ELR (cell line): Measurements from ENCODE around the gene COL8A2.
A peak's percentile ranks its signal among the peaks of the same experiment; 100 is the strongest.

Experiments used
- DNase-seq: peaks from one replicate; pipeline ENCODE4 v3.0.0-alpha.2; 2015; ENCODE audit warnings: low read depth

COL8A2 gene

DNA sequence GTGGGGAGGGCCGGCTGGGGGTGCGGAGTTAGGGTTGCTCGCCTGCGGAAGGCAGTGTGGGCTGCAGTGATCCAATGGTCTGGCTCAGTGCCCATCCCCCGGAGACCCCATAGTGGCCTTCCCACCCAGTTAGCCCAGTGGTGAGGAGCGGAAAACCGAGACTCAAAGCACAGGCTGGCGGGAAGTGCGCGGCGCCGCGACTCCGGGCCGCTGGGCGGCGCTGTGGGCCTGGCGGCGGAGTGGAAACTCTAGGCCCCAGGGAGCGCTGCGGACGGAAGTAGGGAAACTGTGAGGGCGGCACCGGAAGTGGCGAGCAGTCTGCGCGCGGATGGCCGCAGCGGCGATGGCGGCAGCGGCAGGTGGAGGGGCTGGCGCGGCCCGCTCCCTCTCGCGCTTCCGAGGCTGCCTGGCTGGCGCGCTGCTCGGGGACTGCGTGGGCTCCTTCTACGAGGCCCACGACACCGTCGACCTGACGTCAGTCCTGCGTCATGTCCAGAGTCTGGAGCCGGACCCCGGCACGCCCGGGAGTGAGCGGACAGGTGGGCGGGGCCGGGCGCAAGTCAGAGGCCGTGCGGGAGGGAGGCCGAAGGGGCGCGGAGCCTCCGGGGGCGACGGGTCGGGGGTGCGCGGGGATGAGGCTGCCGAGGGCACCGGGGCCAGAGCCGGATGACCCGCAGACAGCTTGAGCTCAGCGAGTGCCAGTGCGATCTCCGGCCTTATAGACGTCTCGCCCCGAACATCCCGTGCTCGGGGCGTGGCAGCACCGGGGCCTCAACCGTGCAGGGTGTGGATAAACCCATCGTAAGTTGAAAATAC, 36.2 kb downstream of the COL8A2 start, which contains the start of gene ADPRS:
TSS of gene ADPRS (plus strand) at position 316 of the 816 bp plus-strand sequence. CDS start at position 329, 13 bp downstream.
- DNase-seq, result peak; percentile 93

DNA sequence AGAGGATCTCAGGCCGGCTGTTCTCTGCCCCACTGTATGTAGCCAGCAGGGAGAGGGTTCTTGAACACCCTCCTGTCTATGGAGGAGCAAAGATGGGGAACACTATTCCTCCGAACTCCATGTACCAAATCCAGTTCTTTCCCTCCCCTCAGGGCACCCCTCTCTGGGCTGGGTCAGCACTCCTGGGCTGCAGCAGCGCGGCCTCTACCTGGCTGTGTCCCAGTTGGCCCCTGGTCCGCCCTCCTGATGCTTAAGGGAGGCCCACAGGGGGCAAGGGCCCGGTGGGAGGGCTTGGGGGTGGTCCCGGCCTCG, 36.8 kb downstream of the COL8A2 start:
- no peak for DNase-seq

DNA sequence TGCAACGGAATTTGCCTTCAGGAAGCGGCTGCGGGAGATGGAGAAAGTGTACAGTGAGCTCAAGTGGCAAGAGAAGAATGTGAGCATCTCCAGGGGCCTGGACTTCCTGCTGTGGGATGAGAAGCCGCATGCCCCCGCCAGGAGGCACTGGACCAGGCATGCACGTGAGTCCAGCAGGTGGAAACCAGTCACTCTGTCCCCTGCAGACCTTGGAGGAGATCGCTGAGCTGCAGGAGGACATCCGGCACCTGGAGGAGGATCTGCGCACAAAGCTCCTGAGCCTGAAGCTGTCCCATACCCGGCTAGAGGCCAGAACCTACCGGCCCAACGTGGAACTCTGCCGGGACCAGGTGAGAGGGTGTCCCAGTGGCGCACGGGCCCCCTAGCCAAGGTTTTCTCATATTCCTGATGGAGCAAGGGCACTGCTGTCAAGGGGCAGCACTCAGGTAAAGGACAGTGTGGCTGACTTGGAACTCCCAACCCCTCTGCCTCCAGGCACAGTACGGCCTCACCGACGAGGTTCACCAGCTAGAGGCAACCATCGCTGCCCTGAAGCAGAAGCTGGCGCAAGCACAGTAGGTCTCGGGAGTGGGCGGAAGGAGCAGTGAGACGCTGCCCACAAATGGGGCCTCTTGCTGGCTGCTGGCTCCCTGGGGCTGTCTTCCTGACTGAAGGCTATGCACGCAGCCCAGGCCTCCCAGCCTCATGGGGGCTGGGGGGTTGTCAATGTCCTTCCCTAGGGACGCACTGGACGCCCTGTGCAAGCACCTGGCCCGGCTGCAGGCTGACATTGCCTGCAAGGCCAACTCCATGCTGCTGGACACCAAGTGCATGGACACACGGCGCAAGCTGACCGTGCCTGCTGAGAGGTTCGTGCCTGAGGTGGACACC, 37.5 kb downstream of the COL8A2 start:
- DNase-seq, result no peak

DNA sequence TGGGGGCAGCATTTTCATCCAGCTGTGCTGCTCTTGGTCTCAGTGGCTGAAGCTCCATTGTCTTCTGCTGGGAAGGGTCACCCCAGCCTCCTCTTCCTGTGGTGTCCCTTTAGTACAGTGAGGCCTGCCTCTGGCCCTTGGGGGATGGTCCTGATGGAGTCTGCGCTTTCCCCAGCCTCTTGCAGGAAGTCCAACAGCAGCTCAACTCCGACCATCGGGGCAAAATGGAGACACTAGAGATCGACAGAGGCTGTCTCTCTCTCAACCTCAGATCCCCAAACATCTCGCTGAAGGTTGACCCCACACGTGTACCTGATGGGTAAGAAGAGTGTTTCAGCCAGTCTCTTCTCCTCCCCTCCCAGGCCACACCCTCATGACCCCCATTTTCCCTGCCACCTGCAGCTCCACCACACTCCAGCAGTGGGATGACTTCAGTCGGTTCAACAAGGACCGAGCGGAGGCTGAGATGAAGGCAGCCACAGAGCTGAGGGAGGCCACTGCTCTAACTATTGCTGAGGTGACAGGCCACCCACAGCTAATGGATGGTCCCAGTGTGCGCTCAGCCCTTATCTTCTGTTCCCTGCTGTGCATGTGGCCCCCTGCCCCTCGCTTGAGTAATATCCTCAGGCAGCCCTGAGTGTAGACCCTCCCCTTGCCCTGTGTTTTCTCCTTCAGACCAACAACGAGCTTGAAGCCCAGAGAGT, 38.3 kb downstream of the COL8A2 start:
- no peak for DNase-seq

DNA sequence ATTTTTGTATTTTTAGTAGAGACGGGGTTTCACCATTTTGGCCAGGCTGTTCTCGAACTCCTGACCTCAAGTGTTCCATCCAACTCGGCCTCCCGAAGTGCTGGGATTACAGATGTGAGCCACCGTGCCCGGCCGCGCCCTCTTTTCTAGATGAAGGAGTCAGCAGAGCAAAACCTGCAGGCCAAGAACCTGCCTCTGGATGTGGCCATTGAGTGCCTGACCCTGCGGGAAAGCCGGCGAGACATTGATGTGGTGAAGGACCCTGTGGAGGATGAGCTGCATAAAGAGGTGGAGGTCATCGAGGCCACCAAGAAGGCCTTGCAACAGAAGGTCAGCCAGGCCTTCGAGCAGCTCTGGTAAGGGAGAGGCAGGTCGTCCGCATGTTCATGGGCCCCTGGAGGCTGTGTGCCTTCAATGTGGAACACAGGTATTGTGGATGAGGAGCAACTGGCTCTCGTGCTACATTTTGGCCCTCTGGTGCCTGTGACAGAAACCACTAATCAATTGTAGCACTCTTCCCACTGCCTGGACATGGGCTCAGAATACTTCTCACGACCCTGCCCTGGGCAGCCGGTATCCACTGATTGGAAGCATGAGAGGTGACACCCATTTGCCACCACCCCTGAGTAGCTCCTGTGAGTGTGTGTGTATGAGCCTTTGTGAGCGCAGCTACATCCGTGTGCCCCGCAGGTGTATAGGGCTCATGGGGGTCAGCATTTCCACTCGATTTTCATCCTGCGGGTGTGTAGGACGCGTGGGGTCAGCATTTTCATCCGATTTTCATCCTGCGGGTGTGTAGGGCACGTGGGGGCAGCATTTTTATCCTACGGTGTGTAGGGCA, 39.1 kb downstream of the COL8A2 start:
- no peak for DNase-seq

DNA sequence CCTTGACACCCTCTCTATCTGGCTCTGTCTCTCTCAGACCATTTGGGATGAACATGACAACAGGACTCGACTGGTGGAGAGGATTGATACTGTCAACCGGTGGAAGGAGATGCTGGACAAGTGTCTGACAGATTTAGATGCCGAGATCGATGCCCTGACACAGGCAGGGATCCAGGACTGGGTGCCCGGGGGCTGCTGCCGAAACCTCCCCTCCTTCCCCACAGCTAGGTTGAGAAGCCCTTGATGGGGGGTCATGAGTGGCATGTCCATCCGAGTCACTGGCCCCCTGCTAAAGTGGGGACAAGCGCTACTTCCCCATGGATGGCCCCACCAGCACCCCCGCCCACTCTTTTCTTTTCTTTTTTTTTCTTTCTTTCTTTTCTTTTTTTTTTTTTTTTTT, 39.9 kb downstream of the COL8A2 start:
- no peak for DNase-seq

DNA sequence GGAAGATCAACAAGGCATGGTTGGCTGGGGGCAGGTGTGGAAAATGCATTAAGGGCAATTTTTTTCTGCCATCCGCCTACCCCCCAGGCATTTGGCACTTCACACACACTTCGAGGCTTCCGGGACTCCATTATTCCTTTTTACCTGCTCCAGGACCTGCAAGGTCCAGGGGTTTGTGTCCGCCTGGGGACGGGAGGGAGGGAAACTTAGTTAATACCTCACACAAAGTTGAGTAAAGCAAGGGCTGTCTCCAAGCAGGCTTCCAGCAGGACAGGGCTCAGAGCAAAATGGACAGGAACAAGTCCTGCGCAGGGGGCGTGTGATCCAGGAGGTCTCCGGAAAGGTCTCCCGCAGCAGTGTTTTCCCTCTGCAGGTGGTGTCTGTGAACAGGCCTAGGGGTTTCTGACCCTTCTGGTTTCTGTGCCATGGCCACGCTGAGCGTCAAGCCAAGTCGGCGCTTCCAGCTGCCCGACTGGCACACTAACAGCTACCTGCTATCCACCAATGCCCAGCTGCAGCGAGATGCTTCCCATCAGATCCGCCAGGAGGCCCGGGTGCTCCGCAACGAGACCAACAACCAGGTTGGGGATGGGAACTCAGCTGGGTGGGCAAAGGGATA, 40.4 kb downstream of the COL8A2 start:
- no peak for DNase-seq

DNA sequence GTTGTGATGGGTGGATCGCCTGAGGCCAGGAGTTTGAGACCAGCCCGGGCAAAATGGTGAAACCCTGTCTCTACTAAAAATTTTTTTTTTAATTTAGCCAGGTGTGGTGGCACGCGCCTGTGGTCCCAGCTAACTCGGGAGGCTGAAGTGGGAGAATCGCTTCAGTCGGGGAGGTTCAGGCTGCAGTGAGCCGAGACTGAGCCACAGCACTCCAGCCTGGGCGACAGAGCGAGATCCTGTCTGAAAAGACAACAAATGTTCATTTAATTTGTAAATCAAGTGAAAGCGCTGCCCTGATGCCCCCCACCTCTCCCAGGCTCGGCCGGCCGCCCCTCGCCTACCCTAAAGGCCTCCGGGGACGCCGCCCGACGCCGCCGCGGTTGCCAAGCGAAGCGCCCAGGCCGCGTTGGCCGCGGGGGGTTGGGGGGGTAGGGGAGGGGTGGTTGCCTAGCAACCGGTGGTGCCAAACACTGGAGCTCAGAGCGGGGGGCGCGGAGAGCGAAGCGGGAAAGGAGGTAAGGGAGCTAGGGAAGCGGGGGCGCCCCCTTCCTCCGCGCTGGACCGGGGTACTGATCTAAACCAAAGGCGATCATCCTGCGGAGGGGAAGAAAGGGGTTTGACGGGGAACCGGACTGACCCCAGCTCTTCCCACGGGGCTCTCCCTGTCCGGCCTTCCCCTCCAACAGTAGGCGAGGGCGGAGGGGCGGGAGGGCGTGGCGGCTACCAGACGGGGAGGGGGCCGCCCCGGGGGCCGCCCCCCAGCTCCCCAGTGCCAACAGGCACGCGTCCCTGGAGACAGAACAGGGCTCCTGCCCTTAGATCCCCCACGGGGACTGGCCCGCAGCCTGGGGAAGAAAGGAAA, 41.2 kb downstream of the COL8A2 start, which contains the start of gene TEKT2:
TSS of gene TEKT2 (plus strand) at position 460 of the 862 bp plus-strand sequence. CDS start 828 bp downstream, outside the sequence.
- peak; percentile 32 for DNase-seq

DNA sequence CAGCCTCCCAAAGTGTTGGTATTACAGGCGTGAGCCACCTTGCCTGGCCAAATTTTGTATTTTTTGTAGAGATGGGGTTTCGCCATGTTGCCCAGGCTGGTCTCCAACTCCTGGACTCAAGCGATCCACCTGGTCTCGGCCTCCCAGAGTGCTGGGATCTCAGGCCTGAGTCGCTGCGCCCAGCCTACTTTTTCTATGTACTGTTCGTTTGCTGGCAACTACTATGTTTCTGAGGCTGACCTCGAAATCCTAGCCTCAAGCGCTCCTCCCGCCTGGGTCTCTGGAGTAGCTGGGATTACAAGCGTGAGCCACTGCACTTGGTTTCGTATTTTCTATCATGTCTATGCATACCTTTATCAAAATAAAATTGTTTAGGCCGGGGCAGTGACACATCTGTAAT, 41.8 kb downstream of the COL8A2 start:
- no peak for DNase-seq

DNA sequence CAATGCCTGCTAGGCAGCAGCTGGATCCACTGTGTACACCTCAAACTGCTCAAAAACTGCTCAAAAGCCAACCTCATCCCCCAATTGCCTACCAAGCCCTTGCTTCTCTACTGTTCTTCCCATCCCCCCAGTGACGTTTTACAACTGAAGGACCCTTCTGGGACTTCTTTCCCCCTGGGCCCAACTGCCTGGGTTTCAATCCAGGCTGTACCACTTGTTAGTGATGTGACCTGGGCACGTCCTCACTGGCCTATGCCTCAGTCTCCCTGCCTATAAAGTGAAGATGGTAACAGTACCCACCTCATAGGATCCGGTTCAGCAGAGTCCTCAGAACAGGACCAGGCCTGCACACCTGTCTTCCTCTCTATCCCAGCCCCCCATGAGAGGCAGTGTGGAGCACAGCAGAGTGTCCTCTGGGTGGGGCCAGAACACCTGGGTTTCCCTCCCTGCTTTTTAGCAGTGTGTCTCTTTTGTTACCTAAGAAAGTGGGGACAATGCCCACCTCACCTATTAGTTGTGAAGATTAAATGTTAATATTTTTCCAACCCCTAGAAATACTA, 43.0 kb downstream of the COL8A2 start:
- no peak for DNase-seq

DNA sequence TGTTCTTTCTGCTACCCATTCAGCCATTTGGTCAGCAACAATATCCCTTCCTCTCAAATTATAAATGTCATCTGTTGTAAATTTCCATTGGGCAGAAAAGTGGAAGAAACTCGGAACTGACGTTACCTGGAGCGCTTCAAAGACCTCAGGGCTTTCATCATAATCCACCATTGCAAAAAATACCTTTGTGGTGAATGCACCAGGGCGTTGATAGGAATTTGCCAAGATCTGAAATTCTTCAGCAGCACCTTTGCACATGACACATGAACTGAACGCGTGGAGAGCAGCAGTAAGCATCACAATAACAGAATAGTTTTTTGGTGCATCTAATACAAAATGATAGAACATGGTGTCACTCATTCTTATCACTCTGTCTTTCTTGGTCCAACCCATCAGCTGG, 44.2 kb downstream of the COL8A2 start:
- no peak for DNase-seq

DNA sequence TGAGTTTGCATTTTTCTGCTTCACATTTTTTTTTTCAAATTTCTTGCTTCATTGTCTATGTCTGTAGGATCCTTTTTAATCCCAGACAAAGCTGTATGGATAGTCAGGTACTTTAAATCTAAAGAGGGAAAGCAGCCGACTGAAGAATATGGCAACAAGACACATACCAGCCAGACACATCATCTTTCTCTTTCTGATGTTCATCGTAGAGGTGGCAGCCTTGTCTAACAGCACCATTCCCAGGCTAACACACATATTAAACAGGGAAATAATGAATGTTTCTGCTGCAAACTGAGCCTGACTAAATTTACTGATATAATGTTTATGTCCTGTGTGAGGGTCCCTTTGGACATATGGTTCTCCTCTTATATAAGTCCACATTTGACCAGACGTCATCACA, 44.8 kb downstream of the COL8A2 start:
- DNase-seq, result no peak

DNA sequence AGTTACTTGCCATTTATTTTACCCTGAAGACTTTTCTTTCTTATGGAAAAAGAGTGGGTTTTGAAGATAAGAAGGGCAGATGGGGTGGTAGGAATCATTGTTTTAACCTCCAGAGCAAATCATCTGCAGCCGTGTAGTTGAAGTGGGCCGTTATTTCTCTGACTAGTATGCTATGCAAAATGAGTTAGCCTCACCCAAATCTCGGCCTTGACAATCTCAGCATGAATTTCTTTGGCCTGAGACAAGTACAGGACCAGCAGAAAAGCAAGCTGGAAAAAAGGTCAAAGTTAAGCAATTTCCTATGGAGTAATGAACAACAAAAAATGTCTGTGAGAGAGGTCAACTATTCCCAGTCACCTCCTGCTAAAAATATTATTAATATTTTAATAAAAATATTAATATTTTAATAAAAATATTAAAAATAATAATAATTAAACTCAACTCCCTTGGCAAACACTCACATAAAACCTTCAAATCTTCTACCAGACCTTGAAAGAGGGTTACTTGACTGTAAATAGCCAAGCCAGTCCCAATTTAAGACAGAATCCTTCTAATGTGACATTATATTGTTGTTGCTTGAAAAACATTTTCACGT, 47.9 kb downstream of the COL8A2 start:
- no peak for DNase-seq

DNA sequence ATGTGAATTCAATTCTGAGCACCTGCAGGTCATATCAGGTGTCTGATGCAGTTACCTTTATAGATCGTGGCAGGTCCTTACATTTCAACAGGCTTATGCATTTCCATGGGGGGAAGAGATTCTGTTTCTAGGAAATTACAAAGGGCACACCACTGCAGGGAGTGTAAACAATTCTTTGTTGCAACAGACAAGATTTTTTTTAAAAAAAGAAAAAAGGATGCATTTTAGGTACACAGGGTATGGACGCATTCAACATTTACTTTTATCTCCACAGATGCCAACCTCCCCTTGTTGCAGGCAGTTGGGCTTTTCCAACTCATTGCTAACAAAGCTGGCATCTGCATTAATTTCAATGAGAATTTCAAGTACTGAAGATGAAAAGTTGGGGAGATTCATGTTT, 54.7 kb downstream of the COL8A2 start:
- no peak for DNase-seq

DNA sequence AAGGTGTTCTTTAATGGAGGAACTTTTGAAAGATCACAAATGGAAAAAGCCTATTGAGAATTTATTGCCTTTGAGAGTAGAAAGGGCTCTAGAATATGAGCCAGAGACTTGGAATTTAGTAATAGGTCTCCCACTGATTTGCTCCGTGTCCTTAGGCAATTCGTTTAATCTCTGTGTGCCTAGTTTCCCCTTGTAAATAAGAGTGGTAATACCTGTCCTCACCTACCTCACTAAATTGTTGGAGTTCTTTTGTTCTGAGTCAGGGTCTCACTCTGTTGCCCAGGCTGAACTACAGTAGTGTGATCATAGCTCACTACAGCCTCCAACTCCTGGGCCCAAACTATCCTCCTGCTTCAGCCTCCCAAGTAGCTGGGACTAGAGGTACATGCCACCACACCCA, 56.2 kb downstream of the COL8A2 start:
- DNase-seq, result no peak

DNA sequence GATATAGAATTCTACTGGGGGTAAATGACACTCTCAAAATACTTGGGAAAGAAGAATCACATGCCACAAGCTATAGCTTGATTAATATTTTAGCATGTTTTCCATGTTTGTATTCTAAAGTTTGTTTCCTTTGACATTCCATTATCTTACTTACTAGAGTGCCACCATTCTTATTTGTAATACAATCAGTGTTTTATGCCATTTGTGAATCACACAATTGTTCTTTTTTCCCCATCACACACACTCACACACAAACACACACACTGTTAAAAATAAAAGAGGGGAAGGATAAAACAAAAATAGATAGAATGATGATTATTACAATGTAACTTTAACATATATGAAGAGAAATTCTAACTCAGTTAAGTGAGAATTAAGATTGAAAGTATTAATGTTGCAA, 57.2 kb downstream of the COL8A2 start:
- no peak for DNase-seq

DNA sequence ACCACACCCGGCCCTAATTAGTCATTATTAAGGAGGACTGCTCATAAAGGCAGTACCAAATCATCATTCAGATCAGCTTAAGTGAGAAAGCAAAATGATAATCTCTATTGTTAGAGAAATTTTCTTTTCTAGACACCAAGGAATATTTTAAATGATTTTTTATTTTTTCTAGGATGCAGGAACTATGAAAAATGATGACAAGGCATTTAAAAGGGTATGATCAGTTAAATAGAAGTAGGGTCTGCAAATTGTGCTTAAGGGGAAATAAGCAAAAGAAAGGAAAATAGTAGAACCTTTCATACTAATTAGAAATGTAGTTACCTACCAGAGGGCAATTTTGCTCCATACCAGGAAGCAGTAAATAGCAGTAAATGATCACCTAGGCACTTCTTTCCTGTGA, 62.7 kb downstream of the COL8A2 start:
- DNase-seq, result no peak

DNA sequence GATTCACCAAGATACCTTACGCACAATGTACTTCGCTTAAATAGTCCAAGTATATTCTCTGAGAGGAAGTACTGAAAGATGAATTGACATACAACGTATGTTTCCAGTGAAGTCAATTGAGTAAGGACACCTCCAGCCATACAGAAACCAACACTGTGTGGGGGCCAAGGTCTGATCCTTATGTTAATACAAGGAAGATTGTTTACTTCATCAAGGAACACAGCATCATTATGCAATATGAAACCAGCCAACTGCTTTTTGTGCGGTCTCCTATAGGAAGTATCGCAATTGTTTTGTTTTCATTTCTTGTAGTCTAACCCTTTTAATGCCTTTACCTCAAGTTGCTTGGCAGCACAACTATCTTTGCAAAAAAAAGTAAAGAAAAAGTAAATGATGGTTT, 69.3 kb downstream of the COL8A2 start:
- DNase-seq, result no peak

DNA sequence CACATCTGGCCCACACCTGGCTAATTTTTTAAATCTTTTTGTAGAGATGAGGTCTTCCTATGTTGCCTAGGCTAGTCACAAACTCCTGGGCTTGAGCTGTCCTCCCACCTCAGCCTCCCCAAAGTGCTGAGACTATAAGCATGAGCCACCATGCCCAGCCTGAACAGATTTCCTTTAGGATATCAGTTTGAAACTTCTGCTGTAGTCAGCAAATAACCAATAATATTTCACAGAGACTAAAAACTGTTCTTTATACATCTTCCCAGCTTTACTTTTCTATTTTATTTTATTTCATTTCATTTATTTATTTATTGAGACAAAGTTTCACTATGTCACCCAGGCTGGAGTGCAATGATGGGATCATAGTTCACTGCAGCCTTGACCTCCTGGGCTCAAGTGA, 71.0 kb downstream of the COL8A2 start:
- DNase-seq, result no peak
